Cardiac septum (tissue), 1 donor: ENCODE measurements around the gene AGXT. TPM values are rescaled to one million over a fixed set of nuclear protein-coding genes. Genes with fewer than 3 reads are reported as not detected.
"Not testable (repeated sequence)": the region's sequence is repeated elsewhere in the genome, so short reads cannot be mapped to it uniquely, and the experiment has no call there.

Source experiments
- DNase-seq: peaks from one replicate; pipeline ENCODE4 v3.0.0-alpha.2; 2020; ENCODE audit warnings: low spot score
- intact Hi-C: fragments of 100-400 bp; cut with DNase I; formaldehyde crosslinking; loops from one replicate; pipeline ENCODE4 v1.14.0; 2022
- total RNA-seq: library from RNA; stranded (reverse); fragmentation: NEBNext Ultra II Directional; extraction: Animal tissue kit (Norgen Biotek cat#: 25700); gene quantifications from one replicate; pipeline ENCODE4 v1.2.1, GENCODE V29; 2021
- donor health status: DM: no; HTN: no; CAD: no.

Gene AGXT
- total RNA-seq, 1 donor from 2014 or later: not detected

DNA sequence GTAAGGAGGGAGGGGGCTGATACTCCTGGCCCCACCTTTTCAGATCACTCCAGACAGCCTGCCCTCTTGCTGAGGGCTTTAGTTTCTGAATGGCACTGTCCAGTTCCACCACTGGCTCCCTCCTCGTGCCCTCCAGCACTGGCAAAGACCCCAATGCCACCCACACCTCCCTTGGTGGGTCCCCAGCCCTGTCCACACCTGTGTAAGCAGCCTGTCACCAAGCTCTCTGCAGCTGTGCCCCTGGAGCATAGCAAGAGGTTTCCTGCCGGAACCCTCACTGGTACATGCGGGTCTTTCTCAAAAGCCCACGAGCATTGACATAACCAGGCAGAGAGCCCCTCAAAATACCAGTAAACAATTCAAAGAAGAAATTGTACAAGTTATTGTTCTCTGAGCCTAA lies 31.0 kb upstream of the AGXT start:
- no peak for DNase-seq
- intact Hi-C loops: loop anchor here (10.0 kb wide), 2 partner anchors 233 to 323 kb away; no protein-coding TSS in a partner anchor

GRCh38 chr2:240839152-240840143 lies 29.2 kb upstream of the AGXT start:
- DNase-seq: no peak
- intact Hi-C loops: loop anchor here (10.0 kb wide), 2 partner anchors 235 to 325 kb away; no protein-coding TSS in a partner anchor

DNA sequence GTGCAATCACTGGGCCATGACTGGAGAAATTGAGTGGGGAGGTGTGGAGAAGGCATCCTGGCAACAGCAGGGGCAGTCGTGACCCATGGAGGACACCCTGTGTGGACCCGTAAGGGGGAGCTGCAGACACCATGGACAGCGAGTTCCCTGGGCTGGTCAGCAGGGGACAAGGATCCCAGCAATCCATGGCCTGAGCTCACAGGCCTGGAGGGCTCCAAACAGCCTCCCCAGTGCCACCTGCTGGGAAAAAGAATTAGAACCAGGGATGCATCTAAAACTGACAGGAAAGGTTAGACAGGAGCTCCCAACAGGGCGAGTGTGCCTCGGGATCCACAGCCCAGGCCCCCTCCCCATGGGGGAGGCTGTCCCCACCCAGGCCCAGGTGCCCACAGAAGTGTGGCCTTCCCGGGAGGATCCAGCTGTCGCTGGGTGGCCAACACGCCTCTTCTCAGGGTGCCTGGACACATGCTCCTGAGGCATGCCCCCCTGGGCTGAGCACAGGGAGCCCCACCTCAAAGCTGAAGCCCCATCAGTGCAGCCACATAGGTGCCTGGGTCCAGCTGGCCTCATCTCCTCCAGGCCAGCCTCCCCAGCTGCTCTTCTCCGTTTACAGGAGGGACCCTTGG lies 28.1 kb upstream of the AGXT start:
- no peak for DNase-seq
- intact Hi-C loops: no loop called here

DNA sequence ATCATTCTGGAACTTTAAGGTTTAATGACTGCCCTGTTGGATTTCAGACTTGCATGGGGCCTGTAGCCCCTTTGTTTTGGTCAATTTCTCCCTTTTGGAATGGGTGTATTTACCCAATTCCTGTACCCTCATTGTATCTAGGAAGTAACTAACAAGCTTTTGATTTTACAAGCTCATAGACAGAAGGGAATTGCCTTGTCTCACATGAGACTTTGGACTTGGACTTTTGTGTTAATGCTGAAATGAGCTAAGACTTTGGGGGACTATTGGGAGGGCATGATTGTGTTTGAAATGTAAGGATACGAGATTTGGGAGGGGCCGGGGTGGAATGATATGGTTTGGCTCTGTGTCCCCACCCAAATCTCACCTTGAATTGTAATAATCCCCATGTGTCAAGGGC lies 22.3 kb upstream of the AGXT start:
- intact Hi-C loops, DNase-seq: not testable (repeated sequence)

GRCh38 chr2:240846873-240847595 lies 21.6 kb upstream of the AGXT start:
- DNase-seq: no peak
- intact Hi-C loops: no loop called here

DNA sequence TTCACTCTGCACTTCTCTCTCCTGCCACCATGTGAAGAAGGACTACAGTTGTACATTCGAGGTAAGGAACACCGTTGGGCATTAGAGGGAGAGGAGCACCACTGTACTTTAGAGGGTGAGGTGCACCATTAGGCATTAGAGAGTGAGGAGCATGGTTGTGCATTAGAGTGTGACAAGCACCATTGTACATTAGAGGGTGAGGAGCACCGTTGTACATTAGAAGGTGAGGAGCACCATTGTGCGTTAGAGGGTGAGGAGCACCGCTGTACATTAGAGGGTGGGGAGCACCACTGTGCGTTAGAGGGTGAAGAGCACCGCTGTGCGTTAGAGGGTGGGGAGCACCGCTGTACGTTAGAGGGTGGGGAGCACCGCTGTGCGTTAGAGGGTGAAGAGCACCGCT lies 20.8 kb upstream of the AGXT start:
- intact Hi-C loops: no loop called here
- no peak for DNase-seq

DNA sequence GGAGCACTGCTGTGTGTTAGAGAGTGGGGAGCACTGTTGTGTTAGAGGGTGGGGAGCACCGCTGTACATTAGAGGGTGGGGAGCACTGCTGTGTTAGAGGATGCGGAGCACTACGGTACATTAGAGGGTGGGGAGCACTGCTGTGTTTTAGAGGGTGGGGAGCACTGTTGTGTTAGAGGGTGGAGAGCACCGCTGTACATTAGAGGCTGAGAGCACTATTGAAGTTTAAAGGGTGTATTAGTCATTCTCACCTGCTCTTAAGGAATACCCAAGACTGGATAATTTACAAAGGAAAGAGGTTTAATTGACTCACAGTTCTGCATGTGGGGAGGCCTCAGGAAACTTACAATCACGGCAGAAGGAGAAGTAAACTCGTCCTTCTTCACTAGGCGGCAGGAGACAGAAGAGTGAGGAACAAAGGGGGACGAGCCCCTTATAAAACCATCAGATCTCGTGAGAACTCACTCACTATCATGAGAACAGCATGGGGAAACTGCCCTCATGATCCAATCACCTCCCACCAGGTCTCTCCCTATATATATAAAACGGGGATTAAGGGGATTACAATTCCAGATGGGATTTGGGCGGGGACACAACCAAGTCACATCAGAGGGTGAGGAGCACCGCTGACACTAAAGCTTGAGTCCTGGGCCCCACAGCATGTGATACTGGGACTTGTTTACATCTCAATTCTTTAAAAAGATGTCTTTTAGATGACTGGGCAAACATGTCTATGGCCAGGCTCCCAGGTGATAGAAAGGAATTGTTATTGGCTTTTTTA lies 19.5 kb upstream of the AGXT start:
- DNase-seq: no peak
- intact Hi-C loops: no loop called here

GRCh38 chr2:240850026-240850425 lies 18.6 kb upstream of the AGXT start:
- DNase-seq: no peak
- intact Hi-C loops: loop anchor here (5.0 kb wide), 3 partner anchors 62 to 227 kb away; no protein-coding TSS in a partner anchor

- DNase-seq: no peak
- intact Hi-C loops: loop anchor here (5.0 kb wide), 3 partner anchors 62 to 227 kb away; no protein-coding TSS in a partner anchor
These were observed 17.9 kb upstream of the AGXT start for GRCh38 chr2:240850756-240851077.

DNA sequence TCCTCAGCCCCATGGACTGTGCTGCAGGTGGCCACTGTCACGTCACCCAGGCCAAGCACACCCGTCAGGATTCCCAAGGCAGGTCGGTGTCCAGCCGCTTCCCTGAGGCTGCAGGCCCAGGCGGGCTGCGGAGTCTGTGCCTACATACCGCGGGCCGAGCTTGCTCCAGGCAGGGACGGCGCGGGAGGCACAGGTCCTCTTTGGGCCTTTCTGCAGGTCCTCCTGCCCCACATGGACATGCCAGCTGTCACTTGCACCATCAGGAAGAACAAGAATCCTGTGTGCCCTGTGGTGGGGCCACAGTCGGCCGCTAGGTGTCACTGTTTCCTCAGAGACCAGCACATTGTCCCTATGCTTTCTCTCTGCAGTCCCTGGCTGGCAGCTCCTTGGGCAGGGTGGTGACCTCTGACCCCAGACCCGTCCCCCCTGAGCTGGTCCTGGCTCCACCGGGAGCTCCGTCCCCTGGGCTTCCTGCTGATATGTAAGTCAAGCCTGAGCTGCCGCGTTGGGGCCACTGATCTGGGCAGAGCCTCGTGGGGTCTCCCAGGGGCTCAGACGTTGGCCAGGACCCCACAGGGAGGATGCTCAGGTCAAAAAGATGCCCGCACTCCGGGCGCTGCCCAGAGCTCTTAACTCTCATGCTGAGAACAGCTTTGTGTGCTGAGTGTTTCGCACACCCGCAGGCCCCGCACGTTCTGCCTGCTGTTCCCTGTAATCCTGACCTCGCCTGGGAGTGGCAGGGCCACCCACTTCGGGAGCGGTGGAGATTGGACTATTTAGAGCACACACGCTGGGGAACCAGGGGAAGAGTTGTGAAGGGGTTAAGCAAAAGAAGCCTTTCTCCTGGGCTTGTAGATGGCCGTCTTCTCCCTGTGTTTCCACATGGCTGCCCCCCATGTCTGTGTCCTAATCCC lies 17.3 kb upstream of the AGXT start:
- intact Hi-C loops: loop anchor here (5.0 kb wide), 3 partner anchors 61 to 226 kb away; no protein-coding TSS in a partner anchor
- DNase-seq: peak; percentile 92

GRCh38 chr2:240852671-240853314 lies 15.8 kb upstream of the AGXT start:
- intact Hi-C loops: loop anchor here (5.0 kb wide), 3 partner anchors 60 to 225 kb away; no protein-coding TSS in a partner anchor
- no peak for DNase-seq

- intact Hi-C loops: no loop called here
- no peak for DNase-seq
These were observed 13.0 kb upstream of the AGXT start for GRCh38 chr2:240855670-240856069.

GRCh38 chr2:240856151-240856980 lies 12.3 kb upstream of the AGXT start:
- intact Hi-C loops: no loop called here
- DNase-seq: no peak

GRCh38 chr2:240857039-240858008 lies 11.3 kb upstream of the AGXT start:
- intact Hi-C loops: no loop called here

DNA sequence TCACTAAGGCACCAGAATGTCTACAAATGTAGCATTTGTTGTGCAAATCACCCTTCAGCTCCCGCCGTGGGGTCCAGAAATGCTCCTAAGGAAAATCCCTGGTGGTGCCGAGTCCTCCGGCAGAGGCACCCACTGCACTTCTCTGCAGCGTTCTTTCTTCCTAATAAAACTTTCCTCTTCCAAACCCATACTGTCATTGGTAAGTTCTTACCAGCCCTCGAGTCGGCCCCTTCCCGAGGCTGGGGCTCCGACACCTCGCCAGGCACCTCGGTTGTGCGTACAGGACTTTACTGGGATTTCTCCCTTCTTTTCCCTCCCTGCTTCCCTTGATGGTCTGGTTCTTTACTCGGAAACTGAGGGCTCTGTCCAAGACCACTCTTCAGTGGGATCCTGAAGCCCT lies 10.3 kb upstream of the AGXT start:
- intact Hi-C loops: no loop called here
- DNase-seq: no peak

More at GRCh38 chr2:240857039-240858008, 11.3 kb upstream of the AGXT start:
- no peak for DNase-seq

DNA sequence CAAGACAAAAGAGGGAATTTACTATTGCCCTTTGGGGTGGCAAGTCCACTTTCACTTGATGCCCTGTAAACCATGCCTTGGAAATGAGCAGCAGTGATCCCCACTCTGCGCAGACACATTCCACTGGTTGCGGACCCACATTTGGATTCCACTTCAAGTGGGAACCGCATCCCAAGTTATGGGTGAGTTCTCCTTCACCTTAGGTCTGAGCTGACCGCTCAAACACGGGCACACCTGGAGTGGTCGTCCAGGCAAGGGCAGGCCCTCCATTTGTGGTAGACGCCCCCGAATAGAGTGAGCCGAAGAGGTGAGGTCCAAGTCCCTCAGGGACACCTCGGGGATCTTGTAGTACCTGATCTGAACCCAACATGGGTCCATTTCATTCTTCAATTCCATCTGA lies 9.8 kb upstream of the AGXT start:
- intact Hi-C loops: no loop called here
- no peak for DNase-seq
